Neural crest cell (in vitro differentiated cells): ENCODE measurements around the gene GAREM1. TPM values are rescaled to one million over a fixed set of nuclear protein-coding genes. Genes with fewer than 3 reads are reported as not detected.
"Not testable (repeated sequence)": the region's sequence is repeated elsewhere in the genome, so short reads cannot be mapped to it uniquely, and the experiment has no call there.

Experiments
- DNase-seq: peaks from one replicate; pipeline ENCODE4 v3.0.0; 2021; ENCODE audit warnings: low read depth, mixed read lengths, low spot score
- H3K27ac Mint-ChIP-seq: one replicate; pipeline ENCODE4 v1.8.0; 2021; ENCODE audit warnings: mild to moderate bottlenecking, mixed read lengths; ENCODE audit not compliant: unreplicated experiment
- H3K27me3 Mint-ChIP-seq: 2 replicates; pipeline ENCODE4 v1.8.0; 2021; ENCODE audit warnings: low read depth, mild to moderate bottlenecking, mixed read lengths
- H3K36me3 Mint-ChIP-seq: 2 replicates; pipeline ENCODE4 v1.8.0; 2021; ENCODE audit warnings: low read depth, mild to moderate bottlenecking, mixed read lengths
- H3K4me1 Mint-ChIP-seq: 2 replicates; pipeline ENCODE4 v1.8.0; 2021; ENCODE audit warnings: mixed read lengths
- H3K4me3 Mint-ChIP-seq: one replicate; pipeline ENCODE4 v1.8.0; 2021; ENCODE audit warnings: mild to moderate bottlenecking, mixed read lengths
- H3K9me3 Mint-ChIP-seq: 2 replicates; pipeline ENCODE4 v1.8.0; 2021; ENCODE audit warnings: mixed read lengths
- total RNA-seq: library from RNA; stranded (reverse); gene quantifications from 2 replicates; pipeline ENCODE4 v1.2.1, GENCODE V29; 2021
- TF ChIP-seq, protein P1 (sequence below): fragments of 200-600 bp; sonication (generic); conservative IDR thresholded peaks from 2 replicates; pipeline ENCODE4 v1.5.0; 2021; ENCODE audit warnings: antibody characterized with exemption, mild to moderate bottlenecking

GAREM1 gene
- total RNA-seq, 1 donor from 2014 or later = 11.0 TPM

- H3K4me3 Mint-ChIP-seq = no peak overlapping the region
- H3K36me3 Mint-ChIP-seq = no peaks in the 10 kb centered on the region
- no peak overlapping the region for H3K27ac Mint-ChIP-seq
- H3K27me3 Mint-ChIP-seq = no peaks in the 10 kb centered on the region
- no peak for DNase-seq
- H3K9me3 Mint-ChIP-seq = no peaks in the 10 kb centered on the region
- H3K4me1 Mint-ChIP-seq = no peaks in the 10 kb centered on the region
- TF ChIP-seq, protein P1, sequence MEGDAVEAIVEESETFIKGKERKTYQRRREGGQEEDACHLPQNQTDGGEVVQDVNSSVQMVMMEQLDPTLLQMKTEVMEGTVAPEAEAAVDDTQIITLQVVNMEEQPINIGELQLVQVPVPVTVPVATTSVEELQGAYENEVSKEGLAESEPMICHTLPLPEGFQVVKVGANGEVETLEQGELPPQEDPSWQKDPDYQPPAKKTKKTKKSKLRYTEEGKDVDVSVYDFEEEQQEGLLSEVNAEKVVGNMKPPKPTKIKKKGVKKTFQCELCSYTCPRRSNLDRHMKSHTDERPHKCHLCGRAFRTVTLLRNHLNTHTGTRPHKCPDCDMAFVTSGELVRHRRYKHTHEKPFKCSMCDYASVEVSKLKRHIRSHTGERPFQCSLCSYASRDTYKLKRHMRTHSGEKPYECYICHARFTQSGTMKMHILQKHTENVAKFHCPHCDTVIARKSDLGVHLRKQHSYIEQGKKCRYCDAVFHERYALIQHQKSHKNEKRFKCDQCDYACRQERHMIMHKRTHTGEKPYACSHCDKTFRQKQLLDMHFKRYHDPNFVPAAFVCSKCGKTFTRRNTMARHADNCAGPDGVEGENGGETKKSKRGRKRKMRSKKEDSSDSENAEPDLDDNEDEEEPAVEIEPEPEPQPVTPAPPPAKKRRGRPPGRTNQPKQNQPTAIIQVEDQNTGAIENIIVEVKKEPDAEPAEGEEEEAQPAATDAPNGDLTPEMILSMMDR = no peak
Observed at GRCh38 chr18:32243358-32243757, 227.3 kb downstream of the GAREM1 start.

DNA sequence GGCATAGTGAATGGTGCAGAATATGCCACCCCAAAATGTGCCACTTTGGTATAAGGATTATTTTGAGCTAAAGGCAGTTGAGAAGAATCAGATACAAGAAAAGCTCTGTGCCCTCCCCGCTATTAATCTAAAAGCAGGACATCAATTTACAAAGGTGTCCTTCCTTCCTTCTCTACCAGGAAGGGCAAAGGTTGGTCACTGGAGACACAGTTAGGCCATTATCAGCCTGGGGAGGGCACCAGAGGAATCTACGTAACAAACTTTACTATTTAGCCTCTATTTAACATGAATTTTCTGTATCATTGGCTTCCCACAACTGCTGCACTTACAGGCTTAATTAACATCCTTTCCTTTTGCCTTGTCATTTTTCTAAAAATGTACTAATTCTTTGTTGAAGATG lies 228.3 kb downstream of the GAREM1 start:
- H3K4me1 Mint-ChIP-seq = no peaks in the 10 kb centered on the region
- H3K4me3 Mint-ChIP-seq = no peak overlapping the region
- no peak overlapping the region for H3K27ac Mint-ChIP-seq
- TF ChIP-seq, protein P1 = no peak
- H3K27me3 Mint-ChIP-seq = no peaks in the 10 kb centered on the region
- no peak for DNase-seq
- H3K36me3 Mint-ChIP-seq = no peaks in the 10 kb centered on the region
- H3K9me3 Mint-ChIP-seq = no peaks in the 10 kb centered on the region

- H3K4me1 Mint-ChIP-seq = no peaks in the 10 kb centered on the region
- no peak for DNase-seq
- no peaks in the 10 kb centered on the region for H3K27me3 Mint-ChIP-seq
- no peak overlapping the region for H3K27ac Mint-ChIP-seq
- no peak overlapping the region for H3K4me3 Mint-ChIP-seq
- peaks cover 2% of the 10 kb centered on the region for H3K36me3 Mint-ChIP-seq
- TF ChIP-seq, protein P1 = no peak
- H3K9me3 Mint-ChIP-seq = peaks cover 2% of the 10 kb centered on the region
Observed at GRCh38 chr18:32238635-32239268, 231.9 kb downstream of the GAREM1 start.

DNA sequence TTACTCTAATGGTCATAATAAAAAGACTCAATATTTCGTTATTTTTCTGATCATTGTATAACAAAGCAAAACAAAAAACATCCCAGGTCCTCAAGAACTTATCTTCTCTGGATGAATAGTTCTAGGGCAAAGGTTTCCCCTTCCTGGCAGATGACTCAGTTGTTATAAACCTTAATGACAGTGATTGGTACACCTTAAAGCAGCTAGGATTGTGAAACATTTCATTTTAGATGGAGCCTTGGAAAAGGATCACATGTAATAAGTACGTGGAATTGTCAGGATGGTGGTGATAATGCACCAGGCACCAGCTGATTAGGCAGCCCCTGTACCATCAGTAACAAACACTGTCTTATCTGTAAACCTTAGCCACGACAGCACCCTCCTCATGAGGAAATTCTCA lies 233.6 kb downstream of the GAREM1 start:
- Mint-ChIP-seq H3K27me3 (no peaks in the 10 kb centered on the region), H3K27ac (no peak overlapping the region), H3K4me1 (no peaks in the 10 kb centered on the region), H3K9me3 (peaks cover 3% of the 10 kb centered on the region), H3K4me3 (no peak overlapping the region), H3K36me3 (peaks cover 3% of the 10 kb centered on the region)
- no peak for DNase-seq
- TF ChIP-seq, protein P1 = no peak

DNA sequence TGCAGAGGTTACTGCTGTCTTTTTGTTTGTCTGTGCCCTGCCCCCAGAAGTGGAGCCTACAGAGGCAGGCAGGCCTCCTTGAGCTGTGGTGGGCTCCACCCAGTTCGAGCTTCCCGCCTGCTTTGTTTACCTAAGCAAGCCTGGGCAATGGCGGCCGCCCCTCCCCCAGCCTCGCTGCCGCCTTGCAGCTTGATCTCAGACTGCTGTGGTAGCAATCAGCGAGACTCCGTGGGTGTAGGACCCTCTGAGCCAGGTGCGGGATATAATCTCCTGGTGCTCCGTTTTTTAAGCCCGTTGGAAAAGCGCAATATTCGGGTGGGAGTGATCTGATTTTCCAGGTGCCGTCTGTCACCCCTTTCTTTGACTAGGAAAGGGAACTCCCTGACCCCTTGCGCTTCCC lies 237.3 kb downstream of the GAREM1 start:
- H3K9me3 Mint-ChIP-seq, H3K4me3 Mint-ChIP-seq, H3K27me3 Mint-ChIP-seq, H3K36me3 Mint-ChIP-seq, DNase-seq, H3K27ac Mint-ChIP-seq, H3K4me1 Mint-ChIP-seq: not testable (repeated sequence)

DNA sequence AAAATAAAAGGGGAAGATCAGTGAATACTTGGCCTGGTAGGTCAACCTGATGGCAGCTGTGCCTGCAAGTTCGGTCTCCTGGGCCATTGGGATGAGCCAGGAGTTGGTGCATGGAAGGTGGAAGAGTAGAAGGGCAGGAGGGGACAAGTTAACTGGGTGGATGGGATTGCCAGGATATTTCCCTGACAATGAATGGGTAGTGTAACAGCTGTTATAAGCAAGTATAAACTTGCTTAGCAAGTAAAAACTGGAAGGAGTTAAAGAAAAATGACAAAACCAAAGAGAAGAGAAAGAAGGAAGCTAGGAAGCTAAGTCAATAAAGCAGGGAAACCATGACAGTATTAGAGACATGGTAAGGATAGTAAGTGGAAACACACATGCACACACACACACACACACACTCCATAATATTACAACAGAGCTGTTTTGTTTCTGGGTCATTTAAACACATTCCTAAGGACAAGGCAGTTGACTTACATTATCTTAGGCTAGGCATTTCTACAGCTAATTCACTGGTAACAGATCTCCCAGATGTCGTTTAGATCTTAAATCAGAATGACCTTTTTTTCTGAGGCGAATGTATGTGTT lies 251.2 kb downstream of the GAREM1 start:
- H3K27me3 Mint-ChIP-seq = no peaks in the 10 kb centered on the region
- TF ChIP-seq, protein P1 = no peak
- no peaks in the 10 kb centered on the region for H3K4me1 Mint-ChIP-seq
- H3K4me3 Mint-ChIP-seq = no peak overlapping the region
- no peak for DNase-seq
- peaks cover 2% of the 10 kb centered on the region for H3K9me3 Mint-ChIP-seq
- no peaks in the 10 kb centered on the region for H3K36me3 Mint-ChIP-seq
- H3K27ac Mint-ChIP-seq = peak overlapping the region; percentile 60
